GM21528 (cell line): Measurements from ENCODE around the gene SRBD1.

Experiments used
- ATAC-seq: cut with Tn5 transposase; IDR thresholded peaks from one replicate; pipeline ENCODE4 v1.9.1; 2021; ENCODE audit warnings: mild to moderate bottlenecking, moderate library complexity; ENCODE audit not compliant: unreplicated experiment, low FRiP score

Gene SRBD1

DNA sequence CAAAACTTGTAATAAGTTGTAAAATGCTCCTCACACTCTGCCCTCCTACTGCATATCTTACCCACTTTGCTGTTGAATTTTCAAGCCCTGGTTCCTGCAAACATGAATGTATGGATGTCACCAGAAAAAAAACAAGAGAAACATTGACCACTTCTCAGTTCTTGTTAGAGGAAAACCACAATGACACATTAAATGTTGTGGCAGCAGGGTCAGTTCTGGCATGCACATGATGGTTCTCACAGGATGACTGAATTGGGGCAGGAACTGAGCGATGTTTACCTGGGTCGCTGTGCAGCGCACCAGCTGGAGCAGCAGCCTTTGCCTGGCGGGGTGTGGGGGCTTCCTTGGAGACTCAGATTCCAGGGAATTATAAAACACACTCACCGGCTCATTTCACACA lies 26.4 kb upstream of the SRBD1 start:
- no peak for ATAC-seq

GRCh38 chr2:45636008-45636407 lies 24.9 kb upstream of the SRBD1 start:
- no peak for ATAC-seq

- ATAC-seq, result no peak
Observed at GRCh38 chr2:45634223-45634622, 23.2 kb upstream of the SRBD1 start.

DNA sequence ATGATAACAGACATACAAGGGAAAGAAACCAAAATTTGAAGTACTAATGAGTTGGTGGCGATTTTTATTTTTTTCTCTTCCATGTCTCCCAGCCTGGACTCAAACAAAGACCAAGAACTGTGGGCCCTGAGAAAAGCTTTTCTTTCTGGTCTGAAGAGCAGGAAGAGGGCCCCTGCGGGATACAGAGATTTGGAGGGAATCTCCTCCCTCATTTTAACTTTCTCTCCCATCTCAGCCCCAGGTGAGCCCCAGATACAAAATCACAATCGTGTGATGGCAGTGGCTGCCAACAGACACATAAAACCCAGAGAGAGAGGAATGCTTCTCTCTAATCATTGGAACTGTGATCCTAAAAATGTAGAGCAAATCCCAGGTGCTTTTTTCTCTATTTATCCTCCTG lies 20.9 kb upstream of the SRBD1 start:
- no peak for ATAC-seq

- no peak for ATAC-seq
Observed at GRCh38 chr2:45631319-45631718, 20.3 kb upstream of the SRBD1 start.

DNA sequence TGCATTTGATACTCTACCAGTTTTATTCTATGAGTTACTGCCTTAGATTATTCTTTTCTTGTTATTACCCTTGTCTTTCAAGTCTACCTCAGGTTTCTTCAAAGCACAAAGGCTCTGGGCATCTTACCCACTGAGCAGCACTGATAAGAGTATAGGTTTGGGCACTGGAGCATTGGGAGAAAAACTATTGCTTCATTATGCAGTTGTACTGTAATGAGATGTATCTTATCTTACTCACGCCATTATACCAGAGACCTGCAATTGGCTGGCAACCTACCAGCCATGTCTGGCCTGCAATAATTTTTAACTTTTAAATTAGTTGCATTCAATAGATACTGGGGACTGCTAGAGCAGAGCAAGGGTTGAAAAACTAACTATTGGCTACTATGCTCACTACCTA lies 18.9 kb upstream of the SRBD1 start:
- no peak for ATAC-seq

DNA sequence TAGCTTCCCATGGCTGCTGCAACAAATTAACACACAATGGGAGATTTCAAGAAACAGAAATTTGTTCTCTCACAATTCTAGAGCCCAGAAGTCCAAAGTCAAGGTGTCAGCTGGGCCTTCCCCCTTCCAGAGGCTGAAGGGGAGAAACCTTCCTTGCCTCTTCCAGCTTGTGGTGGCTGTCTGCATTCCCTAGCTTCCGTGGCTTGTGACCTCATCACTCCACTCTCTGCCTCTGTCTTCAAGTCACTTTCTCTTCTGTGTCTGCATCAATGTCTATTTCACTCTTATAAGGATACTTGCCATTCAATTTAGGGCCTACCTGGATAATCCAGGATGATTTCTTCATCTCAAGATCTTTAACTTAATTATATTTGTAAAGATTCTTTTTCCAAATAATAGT lies 16.8 kb upstream of the SRBD1 start:
- no peak for ATAC-seq

DNA sequence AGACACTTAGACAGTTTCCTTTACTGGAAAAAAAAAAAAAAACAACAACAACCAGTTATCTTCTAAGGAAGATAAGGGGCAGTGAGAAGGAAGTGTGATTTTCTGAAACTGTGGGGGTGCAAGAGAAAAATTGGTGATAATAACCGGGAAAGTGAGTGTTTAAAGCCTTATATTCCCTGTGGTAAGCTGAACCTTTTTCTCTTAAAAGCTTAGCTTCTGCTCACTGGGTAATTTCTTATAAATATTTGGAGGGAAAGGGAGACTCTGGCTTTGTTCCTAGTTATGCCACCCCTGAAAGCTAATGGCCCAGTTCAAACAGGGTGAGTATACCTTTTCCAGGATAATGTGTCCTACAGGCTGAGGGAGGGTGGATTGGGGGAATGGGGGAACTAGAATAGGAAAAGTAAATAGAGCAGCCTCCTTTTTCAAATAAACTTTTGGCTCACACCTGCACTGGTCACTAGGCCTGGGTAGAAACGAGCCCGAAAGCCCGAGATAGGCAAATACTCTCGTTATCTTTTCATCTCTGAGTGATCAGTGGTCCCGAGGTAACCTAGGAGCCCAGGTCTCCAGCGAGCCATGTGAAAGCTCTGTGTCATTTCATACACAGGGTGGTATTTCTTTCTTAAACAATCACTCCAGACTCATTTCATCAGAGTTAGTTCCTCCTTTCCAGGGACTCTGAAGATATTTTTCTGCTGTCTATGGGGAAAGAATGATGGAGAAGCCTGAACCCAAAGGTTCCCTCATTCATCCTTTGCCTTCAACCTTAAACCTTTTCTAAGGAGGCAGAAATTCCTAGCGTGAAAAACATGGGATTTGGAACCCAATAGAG lies 15.5 kb upstream of the SRBD1 start:
- no peak for ATAC-seq

GRCh38 chr2:45625824-45626223 lies 14.8 kb upstream of the SRBD1 start:
- ATAC-seq, result no peak

DNA sequence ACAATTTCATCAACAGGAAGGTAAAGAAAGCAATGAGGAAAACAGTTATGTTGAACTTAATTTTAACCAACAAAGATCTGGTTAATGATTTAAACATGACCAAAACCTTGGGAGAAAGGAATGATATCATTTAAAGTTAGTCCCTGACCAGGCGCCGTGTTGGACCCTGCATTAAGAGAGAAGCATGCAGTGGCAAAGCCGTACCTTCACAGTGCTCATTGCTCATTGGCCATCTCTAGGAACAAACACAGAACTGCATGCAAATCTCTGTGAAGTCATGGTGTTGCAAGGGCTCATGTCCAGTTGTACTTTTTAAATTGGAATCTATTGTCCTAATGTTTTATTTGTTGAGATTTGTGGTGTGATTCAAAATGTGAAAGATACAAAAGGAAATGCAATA lies 12.0 kb upstream of the SRBD1 start:
- ATAC-seq, result no peak

GRCh38 chr2:45622336-45623075 lies 11.4 kb upstream of the SRBD1 start:
- ATAC-seq, result no peak

GRCh38 chr2:45617496-45617895 lies 6.4 kb upstream of the SRBD1 start:
- no peak for ATAC-seq

DNA sequence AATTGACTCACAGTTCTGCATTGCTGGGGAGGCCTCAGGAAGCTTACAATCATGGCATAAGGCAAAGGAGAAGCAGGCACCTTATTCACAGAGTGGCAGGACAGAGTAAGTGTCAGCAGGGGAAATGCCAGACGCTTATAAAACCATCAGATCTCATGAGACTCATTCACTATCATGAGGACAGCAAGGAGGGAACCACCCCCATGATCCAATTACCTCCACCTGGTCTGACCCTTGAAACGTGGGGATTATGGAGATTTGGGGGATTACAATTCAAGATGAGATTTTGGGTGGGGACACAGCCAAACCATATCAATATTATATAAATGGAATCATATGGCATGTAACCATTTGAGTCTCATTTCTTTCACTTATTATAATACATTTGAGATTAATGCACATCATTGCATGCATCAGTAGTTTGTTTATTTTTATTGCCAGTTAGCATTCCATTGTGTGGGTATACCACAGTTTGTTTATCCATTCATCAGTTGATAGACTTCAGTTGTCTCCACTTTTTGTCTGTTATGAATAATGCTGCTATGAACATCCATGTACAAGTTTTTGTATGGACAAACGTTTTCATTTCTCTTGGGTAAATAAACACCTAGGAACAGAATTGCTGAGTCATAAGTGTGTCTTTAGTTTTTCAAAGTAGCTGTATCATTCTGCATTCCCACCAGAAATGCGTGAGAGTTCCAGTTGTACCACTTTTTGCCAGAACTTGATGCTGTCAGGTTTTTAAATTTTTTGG lies 5.8 kb upstream of the SRBD1 start:
- no peak for ATAC-seq

- ATAC-seq, result no peak
Observed at GRCh38 chr2:45614871-45615415, 3.9 kb upstream of the SRBD1 start.

DNA sequence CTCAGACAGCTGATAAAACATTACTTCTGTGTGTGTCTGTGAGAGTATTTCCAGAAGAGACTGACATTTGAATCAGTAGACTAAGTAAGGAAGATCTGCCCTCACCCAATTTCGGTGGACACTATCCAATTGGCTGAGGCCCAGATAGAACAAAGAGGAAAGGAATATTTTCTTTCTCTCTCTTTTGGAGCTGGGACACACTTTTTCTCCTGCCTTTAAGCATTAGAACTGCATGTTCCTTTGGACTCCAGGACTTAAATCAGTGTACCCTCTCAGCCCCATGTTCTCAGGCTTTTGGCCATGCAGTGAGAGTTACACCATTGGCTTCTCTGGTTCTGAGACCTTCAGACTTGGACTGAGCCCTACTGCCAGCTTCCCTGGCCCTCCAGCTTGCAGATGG lies 3.3 kb upstream of the SRBD1 start:
- ATAC-seq, result no peak

DNA sequence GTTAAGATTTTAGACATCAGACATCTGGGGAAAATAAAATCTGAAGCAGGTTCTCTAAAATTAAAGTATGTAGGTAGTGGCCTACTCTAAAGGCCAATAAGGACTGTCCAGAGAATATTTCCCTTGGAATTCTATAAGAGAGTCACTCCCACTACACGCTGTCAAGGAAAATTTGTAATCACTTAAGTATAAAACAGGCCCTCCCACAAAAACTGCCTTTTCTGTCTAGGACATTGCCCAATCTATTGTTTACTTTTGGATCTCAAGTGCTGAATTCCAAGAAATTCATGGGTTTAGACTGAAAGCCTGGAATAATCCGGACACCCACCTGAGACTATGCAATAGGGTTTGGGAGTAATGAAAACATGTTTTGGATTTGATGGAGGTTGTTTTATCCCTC lies 1.7 kb upstream of the SRBD1 start:
- no peak for ATAC-seq

DNA sequence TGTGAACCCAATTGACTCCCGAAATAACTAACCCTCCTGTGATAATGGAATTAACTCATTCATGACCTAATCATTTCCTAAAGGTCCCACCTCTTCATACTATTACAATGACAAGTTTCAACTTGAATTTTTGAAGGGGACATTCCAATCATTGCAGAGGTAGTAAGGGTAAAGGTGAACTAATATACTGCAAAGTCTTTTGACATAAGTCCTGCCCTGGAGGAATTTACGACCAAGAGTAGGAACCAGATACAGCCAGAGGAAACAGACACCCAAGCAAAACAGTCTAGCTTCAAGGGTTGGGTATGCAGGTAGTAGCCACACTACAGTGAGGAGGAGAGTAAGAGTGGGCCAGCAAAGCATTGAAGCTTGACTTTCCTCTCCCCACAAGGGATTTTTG lies 1.2 kb upstream of the SRBD1 start:
- no peak for ATAC-seq

DNA sequence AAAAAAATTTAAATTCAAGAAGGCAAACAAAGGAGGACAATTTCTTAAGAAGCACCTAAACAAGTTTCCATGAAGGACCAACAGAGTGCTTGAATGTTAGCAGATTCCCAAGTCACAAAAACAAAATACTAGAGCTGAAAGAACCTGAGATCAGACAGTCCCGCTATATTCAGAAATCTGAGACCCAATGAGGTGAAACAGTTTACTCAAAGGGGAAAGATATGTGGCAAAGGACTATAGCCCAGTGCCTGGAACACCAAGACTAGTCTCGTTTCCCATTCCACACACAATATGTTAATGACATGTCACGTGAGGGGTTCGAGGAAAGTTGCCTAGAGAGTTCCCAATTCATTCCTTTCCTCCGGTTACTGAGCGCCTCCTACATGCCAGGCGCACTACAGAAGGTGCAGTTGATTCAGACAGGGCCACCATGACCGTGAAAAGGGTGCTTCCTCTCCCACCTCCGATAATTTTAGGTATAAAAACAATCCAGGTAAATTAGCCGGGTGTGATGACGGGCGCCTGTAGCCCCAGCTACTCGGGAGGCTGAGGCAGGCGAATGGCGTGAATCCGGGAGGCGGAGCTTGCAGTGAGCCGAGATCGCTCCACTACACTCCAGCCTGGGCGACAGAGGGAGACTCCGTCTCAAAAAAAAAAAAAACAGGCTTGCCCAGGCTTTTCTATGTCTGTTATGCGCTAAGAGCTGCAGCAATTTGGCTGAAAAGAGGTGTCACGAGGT lies 617 bp downstream of the SRBD1 start:
- ATAC-seq, result peak; percentile 46

DNA sequence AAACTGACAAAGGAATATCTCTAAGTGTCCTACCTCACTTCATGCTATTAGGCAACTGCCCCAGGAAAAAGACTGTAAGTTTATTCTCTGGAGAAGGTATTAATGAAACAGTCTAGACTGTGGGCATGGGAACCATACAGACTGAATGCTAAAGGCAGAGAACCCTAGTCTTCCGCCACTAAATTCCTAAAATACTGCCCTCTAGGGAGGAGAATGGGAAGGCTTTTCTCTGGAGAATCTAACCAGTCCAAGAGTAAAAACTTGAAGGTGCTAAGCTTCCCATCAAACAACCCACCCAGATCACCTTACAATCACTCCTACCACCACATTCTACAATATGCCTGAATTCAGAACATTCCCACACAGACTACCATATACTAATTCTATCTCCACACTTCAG lies 3.4 kb downstream of the SRBD1 start:
- ATAC-seq, result no peak

- ATAC-seq, result no peak
Observed at GRCh38 chr2:45606796-45607195, 4.3 kb downstream of the SRBD1 start.
